ENCODE measurements around the gene SLC16A2.

DNA sequence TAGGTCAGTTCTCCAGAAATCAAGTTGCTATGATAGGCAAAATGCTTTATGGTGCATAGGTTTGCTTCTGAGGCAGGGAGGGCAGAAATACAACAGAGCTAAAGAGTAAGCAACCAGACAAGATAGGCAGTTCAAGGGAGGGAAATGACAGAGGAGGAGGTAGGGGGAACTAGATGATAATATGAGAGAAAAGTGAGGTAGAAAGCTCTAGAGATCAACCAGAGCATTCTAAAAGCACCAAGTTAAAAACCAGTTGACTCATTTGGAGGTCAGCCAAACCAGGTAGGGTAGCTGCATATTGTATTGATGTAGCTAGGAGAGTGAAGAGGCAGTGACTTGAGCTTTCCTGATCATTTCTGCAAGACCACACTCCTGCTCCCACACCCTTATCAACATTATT, 49.0 kb upstream of the SLC16A2 start:
- TF ChIP-seq, protein P1, sequence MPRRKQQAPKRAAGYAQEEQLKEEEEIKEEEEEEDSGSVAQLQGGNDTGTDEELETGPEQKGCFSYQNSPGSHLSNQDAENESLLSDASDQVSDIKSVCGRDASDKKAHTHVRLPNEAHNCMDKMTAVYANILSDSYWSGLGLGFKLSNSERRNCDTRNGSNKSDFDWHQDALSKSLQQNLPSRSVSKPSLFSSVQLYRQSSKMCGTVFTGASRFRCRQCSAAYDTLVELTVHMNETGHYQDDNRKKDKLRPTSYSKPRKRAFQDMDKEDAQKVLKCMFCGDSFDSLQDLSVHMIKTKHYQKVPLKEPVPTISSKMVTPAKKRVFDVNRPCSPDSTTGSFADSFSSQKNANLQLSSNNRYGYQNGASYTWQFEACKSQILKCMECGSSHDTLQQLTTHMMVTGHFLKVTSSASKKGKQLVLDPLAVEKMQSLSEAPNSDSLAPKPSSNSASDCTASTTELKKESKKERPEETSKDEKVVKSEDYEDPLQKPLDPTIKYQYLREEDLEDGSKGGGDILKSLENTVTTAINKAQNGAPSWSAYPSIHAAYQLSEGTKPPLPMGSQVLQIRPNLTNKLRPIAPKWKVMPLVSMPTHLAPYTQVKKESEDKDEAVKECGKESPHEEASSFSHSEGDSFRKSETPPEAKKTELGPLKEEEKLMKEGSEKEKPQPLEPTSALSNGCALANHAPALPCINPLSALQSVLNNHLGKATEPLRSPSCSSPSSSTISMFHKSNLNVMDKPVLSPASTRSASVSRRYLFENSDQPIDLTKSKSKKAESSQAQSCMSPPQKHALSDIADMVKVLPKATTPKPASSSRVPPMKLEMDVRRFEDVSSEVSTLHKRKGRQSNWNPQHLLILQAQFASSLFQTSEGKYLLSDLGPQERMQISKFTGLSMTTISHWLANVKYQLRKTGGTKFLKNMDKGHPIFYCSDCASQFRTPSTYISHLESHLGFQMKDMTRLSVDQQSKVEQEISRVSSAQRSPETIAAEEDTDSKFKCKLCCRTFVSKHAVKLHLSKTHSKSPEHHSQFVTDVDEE (CRISPR knock-in tag; IDR thresholded peaks at IDR 0.05), result no peak
- TF ChIP-seq OSR1 (CRISPR knock-in tag; IDR thresholded peaks at IDR 0.05) (no peak), TOX (CRISPR knock-in tag; IDR thresholded peaks at IDR 0.05; ENCODE audit: borderline replicate concordance) (no peak)

Measured in SK-N-SH treated with all-trans-retinoic acid at 6 μM for 48 hours (cell line).